H9 (cell line): ENCODE measurements around the gene PRR30. TPM values are rescaled to one million over a fixed set of nuclear protein-coding genes. Genes with fewer than 3 reads are reported as not detected.

Experiments used
- DNase-seq: peaks from one replicate; pipeline ENCODE4 v3.0.0-alpha.2; 2017
- H2AFZ ChIP-seq: one replicate; pipeline ENCODE4 v1.6.1; 2013; ENCODE audit warnings: mild to moderate bottlenecking, low read length, control low read depth, moderate library complexity
- H2AK5ac ChIP-seq: 2 replicates; pipeline ENCODE4 v1.6.1; 2013; ENCODE audit warnings: low read length, control low read depth, mixed read lengths; ENCODE audit not compliant: insufficient read length
- H2BK120ac ChIP-seq: one replicate; pipeline ENCODE4 v1.6.1; 2013; ENCODE audit warnings: low read depth, mild to moderate bottlenecking, low read length, control low read depth, inconsistent platforms; ENCODE audit not compliant: poor library complexity, severe bottlenecking
- H2BK12ac ChIP-seq: 2 replicates; pipeline ENCODE4 v1.6.1; 2013; ENCODE audit warnings: low read length, control low read depth, mixed read lengths, low read depth; ENCODE audit not compliant: insufficient read length
- H2BK15ac ChIP-seq: 2 replicates; pipeline ENCODE4 v1.6.1; 2013; ENCODE audit warnings: low read depth, low read length, control low read depth
- H2BK20ac ChIP-seq: one replicate; pipeline ENCODE4 v1.6.1; 2013; ENCODE audit warnings: low read depth, mild to moderate bottlenecking, low read length, control low read depth, inconsistent platforms; ENCODE audit not compliant: poor library complexity, severe bottlenecking
- H2BK5ac ChIP-seq: 2 replicates; pipeline ENCODE4 v1.6.1; 2013; ENCODE audit warnings: low read length, control low read depth, mixed read lengths; ENCODE audit not compliant: insufficient read length
- H3K14ac ChIP-seq: 2 replicates; pipeline ENCODE4 v1.6.1; 2013; ENCODE audit warnings: low read length, control low read depth; ENCODE audit not compliant: insufficient read depth
- H3K18ac ChIP-seq: 2 replicates; pipeline ENCODE4 v1.6.1; 2013; ENCODE audit warnings: low read depth, mild to moderate bottlenecking, mixed read lengths, low read length, control low read depth; ENCODE audit not compliant: insufficient read length
- H3K23ac ChIP-seq: 2 replicates; pipeline ENCODE4 v1.6.1; 2013; ENCODE audit warnings: low read length, control low read depth, mixed read lengths, low read depth; ENCODE audit not compliant: insufficient read length
- H3K23me2 ChIP-seq: 2 replicates; pipeline ENCODE4 v1.6.1; 2013; ENCODE audit warnings: low read depth, mild to moderate bottlenecking, mixed read lengths, low read length, control low read depth; ENCODE audit not compliant: insufficient read length, poor library complexity, severe bottlenecking
- H3K27ac ChIP-seq: 2 replicates; pipeline ENCODE4 v1.5.1; 2013; ENCODE audit warnings: low read length, control low read depth, mixed read lengths, low read depth; ENCODE audit not compliant: insufficient read length
- H3K27me3 ChIP-seq: 2 replicates; pipeline ENCODE4 v1.6.1; 2013; ENCODE audit warnings: low read length, control low read depth, inconsistent platforms; ENCODE audit not compliant: insufficient read depth
- H3K4ac ChIP-seq: 2 replicates; pipeline ENCODE4 v1.6.1; 2013; ENCODE audit warnings: low read depth, mild to moderate bottlenecking, control low read depth, inconsistent platforms, low read length, moderate library complexity
- H3K4me1 ChIP-seq: 2 replicates; pipeline ENCODE4 v1.6.1; 2013; ENCODE audit warnings: low read length, control low read depth, inconsistent platforms; ENCODE audit not compliant: insufficient read depth
- H3K4me2 ChIP-seq: 2 replicates; pipeline ENCODE4 v1.6.1; 2013; ENCODE audit warnings: low read length, control low read depth, mixed read lengths; ENCODE audit not compliant: insufficient read length, insufficient read depth
- H3K56ac ChIP-seq: 2 replicates; pipeline ENCODE4 v1.6.1; 2013; ENCODE audit warnings: low read depth, mild to moderate bottlenecking, mixed read lengths, low read length, control low read depth; ENCODE audit not compliant: insufficient read length
- H3K79me1 ChIP-seq: 2 replicates; pipeline ENCODE4 v1.6.1; 2013; ENCODE audit warnings: low read depth, mild to moderate bottlenecking, moderate library complexity, low read length, control low read depth, inconsistent platforms; ENCODE audit not compliant: insufficient read depth, poor library complexity, severe bottlenecking
- H3K79me2 ChIP-seq: 2 replicates; pipeline ENCODE4 v1.6.1; 2013; ENCODE audit warnings: low read length, control low read depth, inconsistent platforms; ENCODE audit not compliant: insufficient read depth
- H3K9ac ChIP-seq: 2 replicates; pipeline ENCODE4 v1.6.1; 2013; ENCODE audit warnings: low read length, control low read depth, mixed read lengths; ENCODE audit not compliant: insufficient read length; ENCODE audit errors: extremely low read depth
- H3K9me3 ChIP-seq: one replicate; pipeline ENCODE4 v1.6.1; 2013; ENCODE audit warnings: low read depth, low read length, inconsistent platforms; ENCODE audit not compliant: control insufficient read depth
- H3T11ph ChIP-seq: one replicate; pipeline ENCODE4 v1.6.1; 2013; ENCODE audit warnings: mild to moderate bottlenecking, low read length, control low read depth, inconsistent platforms
- H4K20me1 ChIP-seq: one replicate; pipeline ENCODE4 v1.6.1; 2013; ENCODE audit not compliant: control insufficient read depth, insufficient read length, insufficient read depth
- H4K5ac ChIP-seq: 2 replicates; pipeline ENCODE4 v1.6.1; 2013; ENCODE audit warnings: low read depth, mild to moderate bottlenecking, mixed read lengths, low read length, control low read depth; ENCODE audit not compliant: insufficient read length
- H4K8ac ChIP-seq: replicated peaks from 2 replicates; pipeline ENCODE4 v1.6.1; 2013; ENCODE audit warnings: low read length, control low read depth, mixed read lengths, low read depth; ENCODE audit not compliant: insufficient read length
- H4K91ac ChIP-seq: 2 replicates; pipeline ENCODE4 v1.6.1; 2013; ENCODE audit warnings: low read depth, mild to moderate bottlenecking, moderate library complexity, mixed read lengths, low read length, control low read depth; ENCODE audit not compliant: insufficient read length
- H3K27ac Mint-ChIP-seq, 3 experiments: 2 replicates in 2 of 3; 3 replicates in 1 of 3; pipeline ENCODE4 v1.8.0; 2020 to 2021; ENCODE audit warnings: mixed read lengths in 3 of 3, mild to moderate bottlenecking in 1 of 3, moderate library complexity in 1 of 3
- H3K27me3 Mint-ChIP-seq: 2 replicates; pipeline ENCODE4 v1.8.0; 2021; ENCODE audit warnings: low read depth, mild to moderate bottlenecking, moderate library complexity, mixed read lengths
- H3K36me3 Mint-ChIP-seq, 3 experiments: 2 replicates in 2 of 3; 3 replicates in 1 of 3; pipeline ENCODE4 v1.8.0; 2020 to 2021; ENCODE audit warnings: low read depth in 3 of 3, mixed read lengths in 3 of 3; ENCODE audit not compliant: insufficient read depth in 1 of 3
- H3K4me1 Mint-ChIP-seq, 2 experiments: 2 replicates each; pipeline ENCODE4 v1.8.0; 2020; ENCODE audit warnings: mixed read lengths in 2 of 2
- H3K4me3 Mint-ChIP-seq, 2 experiments: 2 replicates in 1 of 2; 3 replicates in 1 of 2; pipeline ENCODE4 v1.8.0; 2020 to 2021; ENCODE audit warnings: mild to moderate bottlenecking in 2 of 2, mixed read lengths in 2 of 2, moderate library complexity in 1 of 2
- H3K9me3 Mint-ChIP-seq, 2 experiments: 2 replicates in 1 of 2; 3 replicates in 1 of 2; pipeline ENCODE4 v1.8.0; 2020; ENCODE audit warnings: mild to moderate bottlenecking in 2 of 2, mixed read lengths in 2 of 2, moderate library complexity in 1 of 2
- CTCF ChIP-seq: fragments of 200-600 bp; sonication (generic); conservative IDR thresholded peaks from 3 replicates; pipeline ENCODE4 v1.8.0; 2021; ENCODE audit warnings: antibody characterized with exemption, mild to moderate bottlenecking
- whole genome bisulfite sequencing: extraction: QIAGEN DNeasy Blood & Tissue Kit; methylation state at CpG from one replicate; pipeline ENCODE4 v1.1.7; 2013; ENCODE audit warnings: missing lambda C conversion rate, low lambda C conversion rate, mixed read lengths; ENCODE audit not compliant: insufficient read length; ENCODE audit errors: extremely low coverage; 5-methylcytosine and 5-hydroxymethylcytosine counted together
- total RNA-seq: library from RNA; stranded (reverse); gene quantifications from 2 replicates; pipeline ENCODE4 v1.2.1, GENCODE V29; 2021

PRR30 gene
- total RNA-seq, 1 experiment from 2014 or later = not detected

- Histone ChIP-seq H3K79me1 (no peaks in the 10 kb centered on the region), H3K79me2 (no peaks in the 10 kb centered on the region), H2BK12ac (no peak overlapping the region), H3K27me3 (no peaks in the 10 kb centered on the region), H2AFZ (no peak overlapping the region), H3K4ac (no peak overlapping the region), H2AK5ac (no peak overlapping the region), H2BK120ac (no peak overlapping the region), H3K23me2 (no peaks in the 10 kb centered on the region), H3K9me3 (no peaks in the 10 kb centered on the region), H3K56ac (no peak overlapping the region), H3K4me2 (no peak overlapping the region), H3K27ac (no peak overlapping the region), H4K5ac (no peak overlapping the region), H4K91ac (no peak overlapping the region), H3K4me1 (no peaks in the 10 kb centered on the region), H4K8ac (no peak overlapping the region), H3T11ph (no peak overlapping the region), H3K9ac (no peak overlapping the region), H2BK20ac (no peak overlapping the region), H4K20me1 (no peaks in the 10 kb centered on the region), H2BK5ac (no peak overlapping the region), H3K23ac (no peak overlapping the region), H3K14ac (no peak overlapping the region), H3K18ac (no peak overlapping the region), H2BK15ac (no peak overlapping the region)
- Mint-ChIP-seq H3K27ac (no peak overlapping the region), H3K27me3 (peaks cover 16% of the 10 kb centered on the region), H3K4me3 (no peak overlapping the region), H3K4me1 (peaks cover 0 to under 1% of the 10 kb centered on the region in 2 experiments; a peak in 1 of 4 replicates), H3K9me3 (no peaks in the 10 kb centered on the region; a peak in 1 of 5 replicates), H3K36me3 (no peaks in the 10 kb centered on the region)
- no CpG with 5 or more reads among the region's 1 CpG for WGBS
- DNase-seq = no peak
- TF ChIP-seq CTCF = no peak
Measured at GRCh38 chr2:27143285-27143684, 4.1 kb upstream of the PRR30 start.
